ENCODE data around the gene CISH.

GRCh38 chr3:50609071-50609762 is 2.4 kb downstream of the CISH start:
- TF ChIP-seq POLR2AphosphoS5 (IDR thresholded peaks at IDR 0.05; ENCODE audit: low read depth) (no peak), CTCF (IDR thresholded peaks at IDR 0.05; ENCODE audit: insufficient read depth, low read length) (no peak)

Measured in HL-60 (cell line).